ENCODE data around the gene ZNF516.

ZNF516 gene

GRCh38 chr18:76361219-76361618, 133.8 kb downstream of the ZNF516 start:
- DNase-seq, result no peak

- no peak for DNase-seq
These were observed 135.1 kb downstream of the ZNF516 start for GRCh38 chr18:76359909-76360308.

GRCh38 chr18:76358774-76359173, 136.3 kb downstream of the ZNF516 start:
- DNase-seq, result no peak

- DNase-seq, result no peak
These were observed 137.3 kb downstream of the ZNF516 start for GRCh38 chr18:76357585-76358260.

- DNase-seq, result no peak
These were observed 137.9 kb downstream of the ZNF516 start for GRCh38 chr18:76357174-76357573.

GRCh38 chr18:76356666-76357065, 138.4 kb downstream of the ZNF516 start:
- DNase-seq, result no peak

- DNase-seq, result no peak
These were observed 140.7 kb downstream of the ZNF516 start for GRCh38 chr18:76354348-76354747.

- no peak for DNase-seq
These were observed 141.5 kb downstream of the ZNF516 start for GRCh38 chr18:76353500-76353899.

- no peak for DNase-seq
These were observed 142.0 kb downstream of the ZNF516 start for GRCh38 chr18:76353046-76353445.

GRCh38 chr18:76351961-76352581, 143.0 kb downstream of the ZNF516 start:
- no peak for DNase-seq

- DNase-seq, result no peak
These were observed 144.7 kb downstream of the ZNF516 start for GRCh38 chr18:76350134-76351025.

- peak; percentile 54 for DNase-seq
These were observed 145.9 kb downstream of the ZNF516 start for GRCh38 chr18:76349067-76349715.

GRCh38 chr18:76348267-76349066, 146.6 kb downstream of the ZNF516 start:
- no peak for DNase-seq

GRCh38 chr18:76347341-76347740, 147.7 kb downstream of the ZNF516 start:
- DNase-seq, result no peak

- DNase-seq, result no peak
These were observed 148.4 kb downstream of the ZNF516 start for GRCh38 chr18:76346490-76347130.

GRCh38 chr18:76345901-76346300, 149.1 kb downstream of the ZNF516 start:
- no peak for DNase-seq

- no peak for DNase-seq
These were observed 151.0 kb downstream of the ZNF516 start for GRCh38 chr18:76343938-76344569.

GRCh38 chr18:76340410-76340809, 154.6 kb downstream of the ZNF516 start:
- no peak for DNase-seq

GRCh38 chr18:76339246-76339620, 155.8 kb downstream of the ZNF516 start:
- DNase-seq, result no peak

- DNase-seq, result no peak
These were observed 156.3 kb downstream of the ZNF516 start for GRCh38 chr18:76338619-76339245.

GRCh38 chr18:76338088-76338487, 157.0 kb downstream of the ZNF516 start:
- no peak for DNase-seq

Measured in NCI-H1694 treated with DMSO at 0.1 percent for 48 hours (cell line).